ENCODE data around the gene AOC3. TPM values are rescaled to one million over a fixed set of nuclear protein-coding genes. Genes with fewer than 3 reads are reported as not detected.
"Not testable (repeated sequence)": the region's sequence is repeated elsewhere in the genome, so short reads cannot be mapped to it uniquely, and the experiment has no call there.

AOC3 gene
- total RNA-seq, 2 experiments from 2014 or later = 1.0 to 1.4 TPM

GRCh38 chr17:42885806-42886205, 34.8 kb downstream of the AOC3 start:
- H3K27me3 Mint-ChIP-seq (ENCODE audit: low read depth); ATAC-seq; H3K9me3 Mint-ChIP-seq (ENCODE audit: insufficient read depth); H3K27ac Mint-ChIP-seq; DNase-seq; H3K4me1 Mint-ChIP-seq (ENCODE audit: low read depth); H3K36me3 Mint-ChIP-seq (ENCODE audit: low read depth); CTCF ChIA-PET; H3K4me3 Mint-ChIP-seq: not testable (repeated sequence)
- POLR2A ChIA-PET = interaction anchor here (0.5 kb wide), 1 partner anchor 27 kb away, joined by 4 read pairs; no protein-coding TSS in a partner anchor

GRCh38 chr17:42886283-42887176, 35.5 kb downstream of the AOC3 start:
- H3K36me3 Mint-ChIP-seq (ENCODE audit: low read depth) = no peaks in the 10 kb centered on the region
- DNase-seq = no peak
- H3K4me3 Mint-ChIP-seq = no peak overlapping the region
- H3K27ac Mint-ChIP-seq = no peak overlapping the region
- no peaks in the 10 kb centered on the region for H3K4me1 Mint-ChIP-seq (ENCODE audit: low read depth)
- no peaks in the 10 kb centered on the region for H3K9me3 Mint-ChIP-seq (ENCODE audit: insufficient read depth)
- ChIA-PET POLR2A (interaction anchor here (0.5 kb wide), 1 partner anchor 28 kb away, joined by 4 read pairs; no protein-coding TSS in a partner anchor), CTCF (no interaction called here)
- ATAC-seq = no peak
- peaks cover 4% of the 10 kb centered on the region for H3K27me3 Mint-ChIP-seq (ENCODE audit: low read depth)

- no peaks in the 10 kb centered on the region for H3K9me3 Mint-ChIP-seq (ENCODE audit: insufficient read depth)
These were observed 38.8 kb downstream of the AOC3 start for GRCh38 chr17:42889809-42890208.

GRCh38 chr17:42891539-42892152, 40.6 kb downstream of the AOC3 start:
- ChIA-PET CTCF (interaction anchor here (1.1 kb wide), 1 partner anchor 47 kb away, joined by 3 read pairs; no protein-coding TSS in a partner anchor), POLR2A (no interaction called here)
- no peaks in the 10 kb centered on the region for H3K9me3 Mint-ChIP-seq (ENCODE audit: insufficient read depth)
- DNase-seq = no peak
- peaks cover 18% of the 10 kb centered on the region for H3K27me3 Mint-ChIP-seq (ENCODE audit: low read depth)
- H3K27ac Mint-ChIP-seq = no peak overlapping the region
- H3K36me3 Mint-ChIP-seq (ENCODE audit: low read depth) = no peaks in the 10 kb centered on the region
- ATAC-seq = no peak
- H3K4me3 Mint-ChIP-seq = no peak overlapping the region
- H3K4me1 Mint-ChIP-seq (ENCODE audit: low read depth) = no peaks in the 10 kb centered on the region

More at GRCh38 chr17:42889809-42890208, 38.8 kb downstream of the AOC3 start:
- POLR2A ChIA-PET = no interaction called here
- no peak for ATAC-seq
- Mint-ChIP-seq H3K27me3 (ENCODE audit: low read depth) (peaks cover 14% of the 10 kb centered on the region), H3K27ac (no peak overlapping the region), H3K4me1 (ENCODE audit: low read depth) (no peaks in the 10 kb centered on the region), H3K4me3 (no peak overlapping the region), H3K36me3 (ENCODE audit: low read depth) (no peaks in the 10 kb centered on the region)
- CTCF ChIA-PET = interaction anchor here (1.4 kb wide), 1 partner anchor 108 kb away, joined by 5 read pairs; the partner anchor contains the start of gene RPL27
- DNase-seq = no peak

GRCh38 chr17:42893359-42893758, 42.4 kb downstream of the AOC3 start:
- H3K36me3 Mint-ChIP-seq (ENCODE audit: low read depth) = no peaks in the 10 kb centered on the region
- H3K4me1 Mint-ChIP-seq (ENCODE audit: low read depth) = no peaks in the 10 kb centered on the region
- H3K27me3 Mint-ChIP-seq (ENCODE audit: low read depth) = peaks cover 18% of the 10 kb centered on the region
- no peak overlapping the region for H3K27ac Mint-ChIP-seq
- no peaks in the 10 kb centered on the region for H3K9me3 Mint-ChIP-seq (ENCODE audit: insufficient read depth)
- DNase-seq (no peak), ATAC-seq (no peak)
- CTCF ChIA-PET = no interaction called here
- POLR2A ChIA-PET = no interaction called here
- no peak overlapping the region for H3K4me3 Mint-ChIP-seq

GRCh38 chr17:42894283-42895184, 43.5 kb downstream of the AOC3 start:
- Mint-ChIP-seq H3K9me3 (ENCODE audit: insufficient read depth) (no peaks in the 10 kb centered on the region), H3K36me3 (ENCODE audit: low read depth) (no peaks in the 10 kb centered on the region), H3K27me3 (ENCODE audit: low read depth) (peaks cover 14% of the 10 kb centered on the region), H3K27ac (no peak overlapping the region), H3K4me1 (ENCODE audit: low read depth) (no peaks in the 10 kb centered on the region), H3K4me3 (no peak overlapping the region)
- ChIA-PET CTCF (no interaction called here), POLR2A (no interaction called here)
- no peak for ATAC-seq
- no peak for DNase-seq

GRCh38 chr17:42895185-42895555, 44.2 kb downstream of the AOC3 start:
- DNase-seq (no peak), ATAC-seq (no peak)
- Mint-ChIP-seq H3K4me3 (no peak overlapping the region), H3K36me3 (ENCODE audit: low read depth) (no peaks in the 10 kb centered on the region), H3K27ac (no peak overlapping the region), H3K9me3 (ENCODE audit: insufficient read depth) (no peaks in the 10 kb centered on the region), H3K4me1 (ENCODE audit: low read depth) (no peaks in the 10 kb centered on the region), H3K27me3 (ENCODE audit: low read depth) (peaks cover 14% of the 10 kb centered on the region)
- POLR2A ChIA-PET = no interaction called here
- CTCF ChIA-PET = no interaction called here

GRCh38 chr17:42898147-42898811, 47.3 kb downstream of the AOC3 start:
- H3K27me3 Mint-ChIP-seq (ENCODE audit: low read depth) = peaks cover 14% of the 10 kb centered on the region
- ChIA-PET POLR2A (no interaction called here), CTCF (no interaction called here)
- DNase-seq = no peak
- H3K4me3 Mint-ChIP-seq = no peak overlapping the region
- no peak for ATAC-seq
- no peak overlapping the region for H3K27ac Mint-ChIP-seq
- no peaks in the 10 kb centered on the region for H3K9me3 Mint-ChIP-seq (ENCODE audit: insufficient read depth)
- no peaks in the 10 kb centered on the region for H3K4me1 Mint-ChIP-seq (ENCODE audit: low read depth)
- no peaks in the 10 kb centered on the region for H3K36me3 Mint-ChIP-seq (ENCODE audit: low read depth)

- CTCF ChIA-PET; H3K36me3 Mint-ChIP-seq (ENCODE audit: low read depth); H3K4me3 Mint-ChIP-seq; POLR2A ChIA-PET; ATAC-seq; DNase-seq; H3K27me3 Mint-ChIP-seq (ENCODE audit: low read depth); H3K27ac Mint-ChIP-seq; H3K4me1 Mint-ChIP-seq (ENCODE audit: low read depth); H3K9me3 Mint-ChIP-seq (ENCODE audit: insufficient read depth): not testable (repeated sequence)
These were observed 49.0 kb downstream of the AOC3 start for GRCh38 chr17:42899981-42900380.

- CTCF ChIA-PET = no interaction called here
- POLR2A ChIA-PET = no interaction called here
- Mint-ChIP-seq H3K36me3 (ENCODE audit: low read depth) (no peaks in the 10 kb centered on the region), H3K4me1 (ENCODE audit: low read depth) (no peaks in the 10 kb centered on the region), H3K27ac (no peak within 1 kb of the TSS), H3K9me3 (ENCODE audit: insufficient read depth) (no peaks in the 10 kb centered on the region), H3K27me3 (ENCODE audit: low read depth) (no peaks in the 10 kb centered on the region), H3K4me3 (no peak within 1 kb of the TSS)
- DNase-seq = no peak
- no peak for ATAC-seq
These were observed 49.7 kb downstream of the AOC3 start, which contains the start of gene G6PC1 for GRCh38 chr17:42900460-42901331. Gene G6PC1 (plus strand): TSS chr17:42900799. CDS start chr17:42900877, 78 bp downstream.

Data from activated CD8-positive, alpha-beta T cell treated with anti-CD3 and anti-CD28 coated beads, Interleukin-2, amount 10 ng/mL, durations not matched to agents 7 days and 5 days (primary cell).